Measurements from ENCODE around the gene NHSL2. TPM values are rescaled to one million over a fixed set of nuclear protein-coding genes. Genes with fewer than 3 reads are reported as not detected.

NHSL2 gene
- total RNA-seq, 4 donors from 2014 or later: 5.5 to 11.7 (median 7.2) TPM

GRCh38 chrX:72133851-72134546, 223.4 kb downstream of the NHSL2 start:
- no peak overlapping the region for H3K27ac ChIP-seq
- no peak for TF ChIP-seq POLR2A (IDR thresholded peaks at IDR 0.05)
- TF ChIP-seq, protein P1, sequence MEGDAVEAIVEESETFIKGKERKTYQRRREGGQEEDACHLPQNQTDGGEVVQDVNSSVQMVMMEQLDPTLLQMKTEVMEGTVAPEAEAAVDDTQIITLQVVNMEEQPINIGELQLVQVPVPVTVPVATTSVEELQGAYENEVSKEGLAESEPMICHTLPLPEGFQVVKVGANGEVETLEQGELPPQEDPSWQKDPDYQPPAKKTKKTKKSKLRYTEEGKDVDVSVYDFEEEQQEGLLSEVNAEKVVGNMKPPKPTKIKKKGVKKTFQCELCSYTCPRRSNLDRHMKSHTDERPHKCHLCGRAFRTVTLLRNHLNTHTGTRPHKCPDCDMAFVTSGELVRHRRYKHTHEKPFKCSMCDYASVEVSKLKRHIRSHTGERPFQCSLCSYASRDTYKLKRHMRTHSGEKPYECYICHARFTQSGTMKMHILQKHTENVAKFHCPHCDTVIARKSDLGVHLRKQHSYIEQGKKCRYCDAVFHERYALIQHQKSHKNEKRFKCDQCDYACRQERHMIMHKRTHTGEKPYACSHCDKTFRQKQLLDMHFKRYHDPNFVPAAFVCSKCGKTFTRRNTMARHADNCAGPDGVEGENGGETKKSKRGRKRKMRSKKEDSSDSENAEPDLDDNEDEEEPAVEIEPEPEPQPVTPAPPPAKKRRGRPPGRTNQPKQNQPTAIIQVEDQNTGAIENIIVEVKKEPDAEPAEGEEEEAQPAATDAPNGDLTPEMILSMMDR (IDR thresholded peaks at IDR 0.05): no peak
- H3K4me3 ChIP-seq (replicated peaks in 1 of 3): no peak overlapping the region
- H3K36me3 ChIP-seq: no peaks in the 10 kb centered on the region
- H3K9me3 ChIP-seq: no peaks in the 10 kb centered on the region
- WGBS, 2 donors: 80 to 100% methylated on average over 3 to 5 of the region's 11 CpGs
- H3K4me1 ChIP-seq: peaks cover 0 to 10% of the 10 kb centered on the region in 2 donors
- no peaks in the 10 kb centered on the region for H3K27me3 ChIP-seq
- no peak for DNase-seq
- intact Hi-C loops (cut with DNase I): loop anchor here (5.0 kb wide), 1 partner anchor 117 kb away; no protein-coding TSS in a partner anchor

DNA sequence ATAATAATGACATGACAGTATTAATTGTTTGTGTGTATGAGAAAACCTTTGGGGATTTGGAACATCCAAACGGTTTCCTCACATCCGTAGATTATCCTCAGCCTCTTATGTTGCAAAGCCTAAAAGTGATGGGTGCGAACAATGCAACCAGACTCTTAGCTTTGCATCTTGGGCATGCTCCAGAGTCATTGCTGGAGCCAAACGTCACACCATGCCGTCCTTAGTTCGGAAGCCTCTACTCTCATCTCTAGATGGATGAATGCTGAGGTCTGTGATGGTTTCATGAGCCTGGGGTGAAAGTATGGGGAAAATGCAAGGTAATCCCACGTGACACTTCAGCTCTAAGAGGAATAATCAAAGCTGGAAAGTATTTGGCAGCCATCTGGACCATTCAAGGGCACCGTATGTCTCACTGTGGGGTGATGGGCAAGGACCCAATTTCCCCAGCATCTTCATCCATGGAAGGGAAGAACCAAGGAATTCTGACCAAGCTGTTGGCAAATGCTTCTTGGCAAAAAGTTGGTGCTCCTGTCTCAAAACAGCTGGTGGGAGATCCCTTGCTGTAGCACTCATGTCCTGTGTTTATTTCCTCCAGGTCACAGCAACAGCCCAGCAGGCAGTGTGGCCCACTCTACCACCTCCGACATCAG, 227.3 kb downstream of the NHSL2 start:
- DNase-seq: no peak
- no peaks in the 10 kb centered on the region for H3K9me3 ChIP-seq
- TF ChIP-seq POLR2A (IDR thresholded peaks at IDR 0.05): no peak
- TF ChIP-seq, protein P1 (IDR thresholded peaks at IDR 0.05): no peak
- WGBS, 2 donors: 82 to 92% methylated on average over 8 to 9 of the region's 9 CpGs
- H3K4me1 ChIP-seq: no peaks in the 10 kb centered on the region
- no peaks in the 10 kb centered on the region for H3K27me3 ChIP-seq
- H3K27ac ChIP-seq: no peak overlapping the region
- intact Hi-C loops (cut with DNase I): no loop called here
- H3K36me3 ChIP-seq: no peaks in the 10 kb centered on the region
- no peak overlapping the region for H3K4me3 ChIP-seq (replicated peaks in 1 of 3)

DNA sequence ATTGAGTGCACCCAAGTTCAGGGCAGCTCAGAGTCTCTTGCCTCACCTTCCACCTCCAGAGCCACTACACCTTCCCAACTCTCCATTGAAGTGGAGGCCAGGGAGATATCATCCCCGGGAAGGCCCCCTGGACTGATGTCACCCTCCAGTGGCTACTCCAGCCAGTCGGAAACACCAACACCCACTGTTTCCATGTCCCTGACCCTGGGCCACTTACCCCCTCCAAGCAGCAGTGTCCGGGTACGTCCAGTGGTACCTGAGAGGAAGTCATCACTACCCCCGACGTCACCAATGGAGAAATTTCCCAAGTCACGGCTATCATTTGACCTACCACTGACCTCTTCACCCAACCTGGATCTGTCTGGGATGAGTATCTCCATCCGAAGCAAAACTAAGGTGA, 228.9 kb downstream of the NHSL2 start:
- Histone ChIP-seq H3K4me1 (peaks cover 0 to under 1% of the 10 kb centered on the region in 2 donors), H3K27ac (no peak overlapping the region), H3K36me3 (no peaks in the 10 kb centered on the region), H3K27me3 (no peaks in the 10 kb centered on the region), H3K4me3 (replicated peaks in 1 of 3) (no peak overlapping the region), H3K9me3 (no peaks in the 10 kb centered on the region)
- intact Hi-C loops (cut with DNase I): no loop called here
- 93% methylated on average over 3 of the region's 8 CpGs; no CpG with 5 or more reads in 1 of the 2 donors for WGBS, 2 donors
- no peak for TF ChIP-seq POLR2A (IDR thresholded peaks at IDR 0.05)
- TF ChIP-seq, protein P1 (IDR thresholded peaks at IDR 0.05): no peak
- DNase-seq: no peak

DNA sequence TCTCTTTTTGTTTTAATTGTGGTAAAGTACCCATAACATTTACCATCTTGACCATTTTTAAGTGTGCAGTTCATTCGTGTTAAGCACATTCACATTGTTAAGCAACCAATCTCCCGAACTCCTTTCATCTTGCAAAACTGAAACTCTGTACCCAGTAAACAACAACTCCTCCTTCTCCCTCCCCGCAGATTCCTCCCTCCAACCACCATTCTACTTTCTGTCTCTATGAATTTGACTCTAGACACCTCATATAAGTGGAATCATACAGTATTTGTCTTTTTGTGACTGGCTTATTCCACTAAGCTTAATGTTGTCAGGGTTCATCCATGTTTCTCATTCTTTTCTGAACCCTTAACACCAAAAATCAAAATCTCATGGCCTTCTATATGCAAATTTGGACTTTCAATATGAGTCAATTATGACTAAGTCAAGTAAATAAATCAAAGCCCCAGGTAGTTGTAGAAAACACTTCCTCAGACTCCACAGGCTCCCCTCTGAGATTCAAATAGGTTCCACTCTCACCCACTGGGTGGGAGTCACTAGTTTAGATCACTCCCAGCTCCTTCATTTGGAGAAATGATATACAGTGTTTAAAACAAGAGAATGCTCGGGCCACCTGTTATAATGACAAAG, 230.8 kb downstream of the NHSL2 start:
- Histone ChIP-seq H3K9me3 (no peaks in the 10 kb centered on the region), H3K36me3 (no peaks in the 10 kb centered on the region), H3K4me1 (peaks cover 0 to 6% of the 10 kb centered on the region in 2 donors), H3K4me3 (replicated peaks in 1 of 3) (no peak overlapping the region), H3K27ac (no peak overlapping the region), H3K27me3 (no peaks in the 10 kb centered on the region)
- no peak for DNase-seq
- WGBS, 2 donors: 87 to 90% methylated on average over 4 of the region's 4 CpGs
- intact Hi-C loops (cut with DNase I): no loop called here
- TF ChIP-seq, protein P1 (IDR thresholded peaks at IDR 0.05): no peak
- no peak for TF ChIP-seq POLR2A (IDR thresholded peaks at IDR 0.05)

Data from thyroid gland (tissue), 4 donors.